ENCODE measurements around the gene CMTM2.

Gene CMTM2

DNA sequence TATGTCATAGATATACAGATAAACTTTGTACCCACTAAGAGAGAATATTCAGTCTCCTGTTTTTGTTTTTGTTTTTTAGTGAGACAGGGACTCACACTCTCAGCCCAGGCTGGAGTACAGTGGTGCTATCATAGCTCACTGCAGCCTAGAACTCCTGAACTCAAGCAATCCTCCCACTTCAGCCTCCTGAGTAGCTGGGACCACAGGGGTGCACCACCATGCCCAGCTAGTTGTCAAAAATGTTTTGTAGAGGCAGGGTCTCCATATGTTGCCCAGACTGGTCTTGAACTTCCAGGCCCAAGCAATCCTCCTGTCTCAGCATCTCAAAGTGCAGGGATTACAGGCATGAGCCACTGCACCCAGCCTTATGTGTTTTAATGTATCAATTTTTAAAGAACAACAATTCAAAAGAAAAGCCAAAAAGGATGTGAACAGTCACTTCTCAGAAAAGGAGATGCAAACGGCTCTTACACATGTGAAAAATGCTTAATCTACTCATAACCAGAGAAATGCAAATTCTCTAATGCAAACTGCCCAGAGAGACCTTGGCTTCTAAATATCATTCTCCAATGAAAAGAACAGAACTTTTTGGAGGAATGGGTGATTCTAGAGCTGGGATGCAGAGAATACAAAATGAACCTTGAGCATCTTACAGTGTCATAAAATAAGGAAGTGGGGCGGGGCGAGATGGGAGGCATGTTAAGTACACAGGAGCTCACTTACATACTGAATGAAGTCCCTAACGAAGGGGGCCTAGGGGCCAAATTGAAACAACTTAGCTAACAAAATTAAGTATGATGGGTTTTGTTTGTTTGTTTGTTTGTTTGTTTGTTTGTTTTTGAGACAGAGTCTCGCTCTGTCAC lies 18.0 kb downstream of the CMTM2 start:
- Histone ChIP-seq H3F3A (ENCODE audit: low read depth) (no peaks in the 10 kb centered on the region; the same call in 1 of the 2 replicates), H3K36me3 (ENCODE audit: insufficient read depth, low read length) (no peaks in the 10 kb centered on the region), H3K9ac (ENCODE audit: low read depth, low read length, poor library complexity, severe bottlenecking) (no peak overlapping the region), H2AFZ (ENCODE audit: low read length) (peak overlapping the region; percentile 55; the same call in 1 of the 2 replicates), H4K20me1 (ENCODE audit: insufficient read depth, low read length, poor library complexity, severe bottlenecking) (no peaks in the 10 kb centered on the region), H3K4me1 (ENCODE audit: insufficient read depth, low read length, poor library complexity, severe bottlenecking) (no peaks in the 10 kb centered on the region), H3K4me2 (ENCODE audit: low read depth, low read length, poor library complexity, severe bottlenecking) (no peak overlapping the region), H3K9me2 (replicated peaks; ENCODE audit: low read depth, low read length) (no peaks in the 10 kb centered on the region), H3K9me3 (ENCODE audit: insufficient read depth, low read depth, low read length) (peaks cover 6% of the 10 kb centered on the region; the same call in 1 of the 2 replicates), H3K27me3 (ENCODE audit: insufficient read depth, low read length, poor library complexity, severe bottlenecking) (no peaks in the 10 kb centered on the region), H3K4me3 (ENCODE audit: low read length, poor library complexity, severe bottlenecking) (no peak overlapping the region), H3K79me2 (ENCODE audit: insufficient read depth, low read length) (no peaks in the 10 kb centered on the region)
- TF ChIP-seq, protein P1, sequence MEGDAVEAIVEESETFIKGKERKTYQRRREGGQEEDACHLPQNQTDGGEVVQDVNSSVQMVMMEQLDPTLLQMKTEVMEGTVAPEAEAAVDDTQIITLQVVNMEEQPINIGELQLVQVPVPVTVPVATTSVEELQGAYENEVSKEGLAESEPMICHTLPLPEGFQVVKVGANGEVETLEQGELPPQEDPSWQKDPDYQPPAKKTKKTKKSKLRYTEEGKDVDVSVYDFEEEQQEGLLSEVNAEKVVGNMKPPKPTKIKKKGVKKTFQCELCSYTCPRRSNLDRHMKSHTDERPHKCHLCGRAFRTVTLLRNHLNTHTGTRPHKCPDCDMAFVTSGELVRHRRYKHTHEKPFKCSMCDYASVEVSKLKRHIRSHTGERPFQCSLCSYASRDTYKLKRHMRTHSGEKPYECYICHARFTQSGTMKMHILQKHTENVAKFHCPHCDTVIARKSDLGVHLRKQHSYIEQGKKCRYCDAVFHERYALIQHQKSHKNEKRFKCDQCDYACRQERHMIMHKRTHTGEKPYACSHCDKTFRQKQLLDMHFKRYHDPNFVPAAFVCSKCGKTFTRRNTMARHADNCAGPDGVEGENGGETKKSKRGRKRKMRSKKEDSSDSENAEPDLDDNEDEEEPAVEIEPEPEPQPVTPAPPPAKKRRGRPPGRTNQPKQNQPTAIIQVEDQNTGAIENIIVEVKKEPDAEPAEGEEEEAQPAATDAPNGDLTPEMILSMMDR (conservative IDR thresholded peaks at IDR 0.05; ENCODE audit: low read length) = no peak
- TF ChIP-seq EZH2phosphoT487 (IDR thresholded peaks at IDR 0.05; ENCODE audit: borderline replicate concordance) = no peak

DNA sequence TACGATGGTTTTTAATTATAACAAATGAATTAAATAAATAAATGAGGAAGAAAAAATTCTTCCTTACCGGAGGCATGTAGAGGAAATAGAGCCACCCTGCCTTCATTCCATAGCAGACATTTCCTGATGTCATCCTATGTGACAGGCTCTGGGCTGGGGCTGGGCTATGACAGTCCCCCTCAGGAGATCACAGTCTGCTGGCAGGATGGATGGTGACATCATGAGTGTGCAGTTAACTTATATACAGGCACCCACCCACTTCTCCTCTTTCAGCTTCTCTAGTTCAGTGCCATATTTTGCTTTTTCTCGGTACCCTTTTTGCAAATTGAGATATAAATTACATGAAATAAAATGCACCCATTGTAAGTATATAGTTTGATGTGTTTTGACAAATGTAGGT lies 18.8 kb downstream of the CMTM2 start:
- Histone ChIP-seq H2AFZ (ENCODE audit: low read length) (no peak overlapping the region), H4K20me1 (ENCODE audit: insufficient read depth, low read length, poor library complexity, severe bottlenecking) (no peaks in the 10 kb centered on the region), H3K9ac (ENCODE audit: low read depth, low read length, poor library complexity, severe bottlenecking) (no peak overlapping the region), H3K27me3 (ENCODE audit: insufficient read depth, low read length, poor library complexity, severe bottlenecking) (no peaks in the 10 kb centered on the region), H3F3A (ENCODE audit: low read depth) (no peaks in the 10 kb centered on the region; the same call in 1 of the 2 replicates), H3K9me3 (ENCODE audit: insufficient read depth, low read depth, low read length) (peaks cover 6% of the 10 kb centered on the region; the same call in 1 of the 2 replicates), H3K4me1 (ENCODE audit: insufficient read depth, low read length, poor library complexity, severe bottlenecking) (no peaks in the 10 kb centered on the region), H3K36me3 (ENCODE audit: insufficient read depth, low read length) (no peaks in the 10 kb centered on the region), H3K9me2 (replicated peaks; ENCODE audit: low read depth, low read length) (no peaks in the 10 kb centered on the region), H3K4me3 (ENCODE audit: low read length, poor library complexity, severe bottlenecking) (no peak overlapping the region), H3K79me2 (ENCODE audit: insufficient read depth, low read length) (no peaks in the 10 kb centered on the region), H3K4me2 (ENCODE audit: low read depth, low read length, poor library complexity, severe bottlenecking) (no peak overlapping the region)
- no peak for TF ChIP-seq EZH2phosphoT487 (IDR thresholded peaks at IDR 0.05; ENCODE audit: borderline replicate concordance)
- TF ChIP-seq, protein P1 (conservative IDR thresholded peaks at IDR 0.05; ENCODE audit: low read length) = no peak

DNA sequence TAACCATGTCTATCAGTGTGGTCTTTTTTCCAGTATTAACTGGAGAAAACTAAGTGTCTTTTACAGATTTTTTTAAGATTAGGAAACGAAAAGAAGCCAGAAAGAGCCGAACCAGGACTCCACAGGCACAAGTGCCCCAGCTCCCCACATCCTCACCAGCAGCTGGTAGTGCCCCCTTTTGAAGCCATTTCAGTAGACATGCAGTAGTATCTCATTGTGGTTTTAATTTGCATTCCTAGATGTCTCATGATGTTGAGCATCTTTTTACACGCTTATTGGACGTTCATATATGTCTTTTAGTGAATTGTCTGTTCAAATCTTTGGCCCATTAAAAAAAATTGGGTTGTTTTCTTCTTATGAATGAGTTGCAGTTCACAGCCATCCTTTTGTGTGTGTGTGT lies 20.5 kb downstream of the CMTM2 start:
- Histone ChIP-seq H3K4me3 (ENCODE audit: low read length, poor library complexity, severe bottlenecking) (no peak overlapping the region), H3K4me1 (ENCODE audit: insufficient read depth, low read length, poor library complexity, severe bottlenecking) (peaks cover 8% of the 10 kb centered on the region), H4K20me1 (ENCODE audit: insufficient read depth, low read length, poor library complexity, severe bottlenecking) (no peaks in the 10 kb centered on the region), H3K79me2 (ENCODE audit: insufficient read depth, low read length) (peaks cover under 1% of the 10 kb centered on the region; the same call in 1 of the 2 replicates), H3K36me3 (ENCODE audit: insufficient read depth, low read length) (no peaks in the 10 kb centered on the region), H3K9me3 (ENCODE audit: insufficient read depth, low read depth, low read length) (peaks cover 6% of the 10 kb centered on the region; the same call in 1 of the 2 replicates), H2AFZ (ENCODE audit: low read length) (no peak overlapping the region), H3F3A (ENCODE audit: low read depth) (peaks cover 3% of the 10 kb centered on the region; the same call in 1 of the 2 replicates), H3K9me2 (replicated peaks; ENCODE audit: low read depth, low read length) (no peaks in the 10 kb centered on the region), H3K4me2 (ENCODE audit: low read depth, low read length, poor library complexity, severe bottlenecking) (no peak overlapping the region), H3K9ac (ENCODE audit: low read depth, low read length, poor library complexity, severe bottlenecking) (no peak overlapping the region), H3K27me3 (ENCODE audit: insufficient read depth, low read length, poor library complexity, severe bottlenecking) (no peaks in the 10 kb centered on the region)
- TF ChIP-seq, protein P1 (conservative IDR thresholded peaks at IDR 0.05; ENCODE audit: low read length) = no peak

Data from Loucy (cell line).